NCI-H2107 treated with DMSO at 0.1 percent for 48 hours (cell line): ENCODE measurements around the gene TRMT2A.

Experiments
- DNase-seq: peaks from one replicate; lab custom pipeline; 2025; ENCODE audit not compliant: unreplicated experiment; lab: John Stamatoyannopoulos, UW

The TRMT2A gene

GRCh38 chr22:20123366-20124082, 6.5 kb upstream of the TRMT2A start:
- no peak for DNase-seq

GRCh38 chr22:20121856-20122415, 4.9 kb upstream of the TRMT2A start:
- DNase-seq, result no peak

- DNase-seq, result no peak
Observed at GRCh38 chr22:20118300-20119020, 1.4 kb upstream of the TRMT2A start.

- DNase-seq, result no peak
Observed at GRCh38 chr22:20117633-20118299, 740 bp upstream of the TRMT2A start.

- no peak for DNase-seq
Observed at GRCh38 chr22:20116376-20116950, 563 bp downstream of the TRMT2A start.

- DNase-seq, result no peak
Observed at GRCh38 chr22:20115691-20116375, 1.2 kb downstream of the TRMT2A start, which contains the start of gene RANBP1. Gene RANBP1, plus strand, starts transcription at chr22:20116104. Its CDS starts 81 bp downstream, at chr22:20116185.

- no peak for DNase-seq
Observed at GRCh38 chr22:20114506-20115475, 2.2 kb downstream of the TRMT2A start.

GRCh38 chr22:20113551-20114310, 3.3 kb downstream of the TRMT2A start:
- DNase-seq, result no peak

- DNase-seq, result no peak
Observed at GRCh38 chr22:20112623-20113511, 4.2 kb downstream of the TRMT2A start.

- no peak for DNase-seq
Observed at GRCh38 chr22:20111689-20112622, 5.1 kb downstream of the TRMT2A start.

GRCh38 chr22:20111045-20111688, 5.9 kb downstream of the TRMT2A start:
- no peak for DNase-seq

- no peak for DNase-seq
Observed at GRCh38 chr22:20110359-20110985, 6.6 kb downstream of the TRMT2A start.

GRCh38 chr22:20109411-20110358, 7.3 kb downstream of the TRMT2A start:
- DNase-seq, result no peak

- no peak for DNase-seq
Observed at GRCh38 chr22:20108757-20109230, 8.2 kb downstream of the TRMT2A start.
